A673 (cell line): ENCODE data around the gene SLAIN2. TPM values are rescaled to one million over a fixed set of nuclear protein-coding genes. Genes with fewer than 3 reads are reported as not detected.
"Not testable (repeated sequence)": the region's sequence is repeated elsewhere in the genome, so short reads cannot be mapped to it uniquely, and the experiment has no call there.

Source experiments
- BruUV-seq: library from RNA; stranded (reverse); fragments of 400-500 nt; replicated peaks from 2 replicates; lab custom pipeline; 2021; lab: Mats Ljungman, UMichigan
- CTCF ChIA-PET: fragments of 300-600 bp; sonication (Branson Sonifier 250); formaldehyde crosslinking; loops from one replicate; lab custom pipeline; 2022; ENCODE audit warnings: antibody characterized with exemption; lab: Charles Lee
- POLR2A ChIA-PET: fragments of 300-600 bp; sonication (Branson Sonifier 250); formaldehyde crosslinking; loops from one replicate; lab custom pipeline; 2022; ENCODE audit warnings: antibody characterized with exemption; ENCODE audit not compliant: low non-redundant PET; lab: Charles Lee
- DNase-seq: peaks from one replicate; pipeline ENCODE4 v3.0.0-alpha.2; 2015; ENCODE audit warnings: low spot score
- H3K27ac ChIP-seq: fragments of 200-600 bp; sonication (generic); 2 replicates; pipeline ENCODE4 v1.5.1; 2016; ENCODE audit warnings: mixed run types, low read depth, mild to moderate bottlenecking, mixed read lengths, antibody characterized with exemption, low read length; ENCODE audit not compliant: poor library complexity, severe bottlenecking
- H3K27me3 ChIP-seq: fragments of 200-600 bp; sonication (generic); replicated peaks from 2 replicates; pipeline ENCODE4 v1.6.1; 2017; ENCODE audit warnings: mixed run types, low read depth, mild to moderate bottlenecking, mixed read lengths, antibody characterized with exemption, low read length; ENCODE audit not compliant: insufficient read depth, poor library complexity
- H3K36me3 ChIP-seq: fragments of 200-600 bp; sonication (generic); 2 replicates; pipeline ENCODE4 v1.6.1; 2016; ENCODE audit warnings: mixed run types, mild to moderate bottlenecking, mixed read lengths, antibody characterized with exemption, low read length; ENCODE audit not compliant: insufficient read depth, poor library complexity, severe bottlenecking
- H3K4me1 ChIP-seq: fragments of 200-600 bp; sonication (generic); 2 replicates; pipeline ENCODE4 v1.6.1; 2017; ENCODE audit warnings: mixed run types, mild to moderate bottlenecking, mixed read lengths, antibody characterized with exemption, low read length; ENCODE audit not compliant: insufficient read depth, poor library complexity, severe bottlenecking
- H3K4me3 ChIP-seq: fragments of 200-600 bp; sonication (generic); 2 replicates; pipeline ENCODE4 v1.5.1; 2016; ENCODE audit warnings: low read depth, mixed run types, mild to moderate bottlenecking, mixed read lengths, low read length; ENCODE audit not compliant: poor library complexity, severe bottlenecking
- H3K9me3 ChIP-seq: fragments of 200-600 bp; sonication (generic); 2 replicates; pipeline ENCODE4 v1.6.1; 2016; ENCODE audit warnings: mixed run types, low read depth, mild to moderate bottlenecking, mixed read lengths, antibody characterized with exemption, low read length; ENCODE audit not compliant: poor library complexity, severe bottlenecking
- CTCF ChIP-seq: fragments of 300-800, 200-600 bp; sonication (generic); conservative IDR thresholded peaks from 2 replicates; pipeline ENCODE4 v1.5.1; 2017; ENCODE audit warnings: low read depth, mild to moderate bottlenecking, antibody characterized with exemption, low read length, moderate library complexity, mixed read lengths
- EZH2 ChIP-seq: fragments of 200-600 bp; sonication (generic); IDR thresholded peaks from 2 replicates; pipeline ENCODE4 v1.6.1; 2017; ENCODE audit warnings: borderline replicate concordance, low read depth, mild to moderate bottlenecking, mixed read lengths, antibody characterized with exemption, low read length; ENCODE audit not compliant: poor library complexity, severe bottlenecking
- intact Hi-C: fragments of 100-400 bp; cut with micrococcal nuclease; formaldehyde crosslinking; loops from one replicate; pipeline ENCODE4 v1.10.0; 2022; ENCODE audit not compliant: unreplicated experiment
- total RNA-seq: library from RNA; stranded (reverse); gene quantifications from 2 replicates; pipeline ENCODE4 v1.2.3, GENCODE V29; 2021

SLAIN2 gene
- total RNA-seq, 1 experiment from 2014 or later, result 74.0 TPM

GRCh38 chr4:48449151-48449550 is 107.8 kb downstream of the SLAIN2 start:
- ChIA-PET CTCF (no interaction called here), POLR2A (no interaction called here)
- Histone ChIP-seq H3K36me3 (no peaks in the 10 kb centered on the region), H3K4me3 (no peak overlapping the region), H3K9me3 (no peaks in the 10 kb centered on the region), H3K4me1 (peaks cover 8% of the 10 kb centered on the region), H3K27ac (no peak overlapping the region), H3K27me3 (no peaks in the 10 kb centered on the region)
- no TSS peak for BruUV-seq
- intact Hi-C loops, result loop anchor here (5.0 to 10.0 kb wide), 2 partner anchors 93 to 516 kb away; no protein-coding TSS in a partner anchor
- DNase-seq, result no peak
- no peak for TF ChIP-seq EZH2
- TF ChIP-seq CTCF, result no peak

- no peak overlapping the region for H3K4me3 ChIP-seq
- no peak overlapping the region for H3K27ac ChIP-seq
- intact Hi-C loops, result no loop called here
- POLR2A ChIA-PET, result no interaction called here
- H3K4me1 ChIP-seq, result peaks cover 8% of the 10 kb centered on the region
- no TSS peak for BruUV-seq
- H3K27me3 ChIP-seq, result no peaks in the 10 kb centered on the region
- H3K9me3 ChIP-seq, result no peaks in the 10 kb centered on the region
- TF ChIP-seq EZH2, result no peak
- no peak for TF ChIP-seq CTCF
- CTCF ChIA-PET, result no interaction called here
- H3K36me3 ChIP-seq, result no peaks in the 10 kb centered on the region
- peak; percentile 11 for DNase-seq
Measured at GRCh38 chr4:48450740-48451139, 109.4 kb downstream of the SLAIN2 start.

GRCh38 chr4:48451656-48452055 is 110.3 kb downstream of the SLAIN2 start:
- POLR2A ChIA-PET, H3K36me3 ChIP-seq, intact Hi-C loops, H3K27ac ChIP-seq, H3K9me3 ChIP-seq, DNase-seq, BruUV-seq, H3K4me3 ChIP-seq, H3K27me3 ChIP-seq, H3K4me1 ChIP-seq, CTCF ChIA-PET: not testable (repeated sequence)

- intact Hi-C loops, result no loop called here
- CTCF ChIA-PET, result no interaction called here
- TF ChIP-seq CTCF, result no peak
- TF ChIP-seq EZH2, result no peak
- peaks cover 8% of the 10 kb centered on the region for H3K4me1 ChIP-seq
- POLR2A ChIA-PET, result no interaction called here
- H3K9me3 ChIP-seq, result no peaks in the 10 kb centered on the region
- no peak overlapping the region for H3K4me3 ChIP-seq
- no TSS peak for BruUV-seq
- H3K27ac ChIP-seq, result no peak overlapping the region
- H3K36me3 ChIP-seq, result no peaks in the 10 kb centered on the region
- H3K27me3 ChIP-seq, result no peaks in the 10 kb centered on the region
- DNase-seq, result no peak
Measured at GRCh38 chr4:48454591-48454990, 113.3 kb downstream of the SLAIN2 start.
